Measurements from ENCODE around the gene CLIC3.

- TF ChIP-seq CTCF (conservative IDR thresholded peaks at IDR 0.05; ENCODE audit: low read length) = no peak
- no peak for TF ChIP-seq EZH2phosphoT487 (IDR thresholded peaks at IDR 0.05; ENCODE audit: borderline replicate concordance, low read depth, low read length)
These were observed 18.1 kb downstream of the CLIC3 start for GRCh38 chr9:136978073-136978864.
